GM12874 (cell line): ENCODE results near the gene NKPD1.
A peak's percentile ranks its signal among the peaks of the same experiment; 100 is the strongest.

Source experiments
- TF ChIP-seq, protein P1 (sequence below): IDR thresholded peaks from 2 replicates; pipeline ENCODE4 v1.5.1; 2011; ENCODE audit warnings: low read depth, mild to moderate bottlenecking, control low read depth, low read length, moderate library complexity; ENCODE audit not compliant: insufficient read depth

NKPD1 gene

DNA sequence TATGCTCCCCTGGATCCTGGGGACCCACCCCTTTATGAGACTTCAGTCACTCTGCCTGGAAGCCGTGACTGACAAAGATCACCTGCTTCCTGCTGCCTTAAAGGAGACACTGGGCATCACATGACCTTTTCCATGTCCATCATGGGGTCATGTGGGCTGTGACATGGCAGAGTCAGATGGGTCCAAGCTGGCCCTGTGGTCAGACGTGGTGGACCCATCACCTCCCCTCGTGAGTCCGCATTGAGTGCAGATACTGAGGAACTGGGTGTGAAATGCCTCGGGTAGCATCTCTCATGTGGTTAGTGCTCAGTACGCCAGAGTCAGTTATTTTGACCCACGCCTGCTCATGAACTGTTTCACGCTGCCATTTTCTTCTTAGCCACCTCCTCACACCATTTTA is 27.1 kb downstream of the NKPD1 start:
- TF ChIP-seq, protein P1, sequence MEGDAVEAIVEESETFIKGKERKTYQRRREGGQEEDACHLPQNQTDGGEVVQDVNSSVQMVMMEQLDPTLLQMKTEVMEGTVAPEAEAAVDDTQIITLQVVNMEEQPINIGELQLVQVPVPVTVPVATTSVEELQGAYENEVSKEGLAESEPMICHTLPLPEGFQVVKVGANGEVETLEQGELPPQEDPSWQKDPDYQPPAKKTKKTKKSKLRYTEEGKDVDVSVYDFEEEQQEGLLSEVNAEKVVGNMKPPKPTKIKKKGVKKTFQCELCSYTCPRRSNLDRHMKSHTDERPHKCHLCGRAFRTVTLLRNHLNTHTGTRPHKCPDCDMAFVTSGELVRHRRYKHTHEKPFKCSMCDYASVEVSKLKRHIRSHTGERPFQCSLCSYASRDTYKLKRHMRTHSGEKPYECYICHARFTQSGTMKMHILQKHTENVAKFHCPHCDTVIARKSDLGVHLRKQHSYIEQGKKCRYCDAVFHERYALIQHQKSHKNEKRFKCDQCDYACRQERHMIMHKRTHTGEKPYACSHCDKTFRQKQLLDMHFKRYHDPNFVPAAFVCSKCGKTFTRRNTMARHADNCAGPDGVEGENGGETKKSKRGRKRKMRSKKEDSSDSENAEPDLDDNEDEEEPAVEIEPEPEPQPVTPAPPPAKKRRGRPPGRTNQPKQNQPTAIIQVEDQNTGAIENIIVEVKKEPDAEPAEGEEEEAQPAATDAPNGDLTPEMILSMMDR: no peak

DNA sequence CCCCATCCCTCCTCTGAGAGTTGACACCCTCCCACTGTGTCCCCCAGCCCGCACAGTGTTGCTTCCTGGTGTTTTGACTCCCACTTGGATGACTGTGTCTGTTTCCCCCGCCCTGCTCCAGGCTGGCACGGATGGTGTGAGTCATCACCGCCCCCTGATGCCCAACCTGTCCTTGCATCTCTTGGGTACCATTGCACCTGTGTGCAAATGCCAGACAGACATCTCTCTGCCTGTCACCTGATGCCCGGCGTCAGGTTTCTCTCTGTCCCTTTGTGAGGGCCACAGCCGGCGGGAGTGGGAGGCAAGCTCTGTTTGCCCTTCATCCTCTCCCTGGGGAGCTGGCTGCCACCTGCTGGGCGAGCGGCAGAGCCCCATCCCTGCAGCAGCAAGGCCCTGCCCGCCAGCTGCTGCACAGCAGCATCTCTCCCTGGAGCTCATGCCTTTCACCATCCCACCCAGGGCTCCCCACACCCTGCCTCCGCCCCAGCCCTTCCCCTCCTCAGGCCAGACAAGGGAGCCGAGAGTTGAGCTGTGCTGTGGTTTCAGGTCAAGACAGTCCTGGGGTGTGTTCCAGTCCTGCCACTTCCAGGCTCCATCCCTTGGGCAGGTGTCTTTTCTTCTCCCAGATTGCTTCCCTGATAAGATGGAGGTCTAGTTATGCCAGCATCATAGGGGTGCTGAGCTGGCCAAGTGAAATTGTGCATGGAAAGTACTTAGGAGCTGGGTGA is 29.7 kb downstream of the NKPD1 start:
- TF ChIP-seq, protein P1: peak; percentile 64

DNA sequence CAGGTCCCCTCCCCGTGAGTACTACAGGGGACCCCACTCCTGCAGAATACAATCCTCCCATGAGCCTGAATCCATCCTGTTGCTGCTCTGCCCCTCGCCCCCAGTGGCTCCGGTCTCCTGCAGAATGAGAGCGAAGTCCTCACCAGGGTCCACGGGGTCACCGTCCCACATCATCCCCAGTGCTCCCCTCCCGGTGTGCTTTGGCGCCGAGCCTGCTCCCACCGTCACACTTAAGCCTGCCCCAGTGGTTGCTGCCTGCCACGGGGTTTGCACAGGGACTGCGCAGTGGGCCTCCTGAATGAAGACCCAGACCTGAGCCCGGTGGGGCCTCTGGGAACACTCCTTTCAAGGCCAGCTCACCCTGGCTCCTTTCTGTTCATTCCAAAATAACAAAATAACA is 30.5 kb downstream of the NKPD1 start:
- TF ChIP-seq, protein P1: no peak

DNA sequence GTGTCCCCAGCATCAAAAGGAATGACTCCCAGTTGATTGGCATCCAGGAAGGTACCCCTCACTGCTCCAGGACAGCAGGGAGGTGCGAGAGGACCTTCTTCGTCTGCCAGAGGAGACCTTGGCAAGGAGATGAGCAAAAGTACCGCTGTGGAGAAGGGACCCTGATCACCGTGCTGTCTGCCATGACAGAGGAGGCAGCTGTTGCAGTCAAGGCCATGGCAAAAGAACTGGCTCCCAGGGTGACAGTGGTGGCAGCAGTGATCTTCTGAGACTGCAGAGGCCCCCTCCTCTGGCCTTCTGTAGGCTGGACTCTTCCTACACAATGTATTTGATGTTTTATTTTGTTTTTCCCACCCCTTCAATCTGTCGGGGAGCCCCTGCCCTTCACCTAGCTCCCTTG is 32.0 kb downstream of the NKPD1 start:
- TF ChIP-seq, protein P1: no peak

DNA sequence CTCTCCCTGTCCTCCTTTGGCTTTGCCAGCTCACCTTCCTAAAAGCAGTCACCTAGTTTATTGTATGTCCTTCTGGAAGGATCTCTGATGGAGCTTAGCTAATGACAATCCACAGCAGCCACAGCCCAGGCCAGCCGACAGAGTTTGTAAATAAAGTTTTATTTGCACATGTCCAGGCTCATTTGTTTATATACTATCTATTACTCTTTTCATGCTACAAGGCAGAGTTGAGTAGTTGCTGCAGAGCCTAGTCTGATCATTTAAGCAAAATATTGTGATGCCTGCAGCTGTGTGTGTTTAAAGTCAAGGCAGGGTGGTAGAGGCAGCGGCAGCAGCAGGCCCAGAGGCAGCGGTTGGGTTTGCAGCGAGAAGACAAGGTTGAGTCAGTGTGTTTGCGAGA is 32.6 kb downstream of the NKPD1 start:
- TF ChIP-seq, protein P1: no peak

DNA sequence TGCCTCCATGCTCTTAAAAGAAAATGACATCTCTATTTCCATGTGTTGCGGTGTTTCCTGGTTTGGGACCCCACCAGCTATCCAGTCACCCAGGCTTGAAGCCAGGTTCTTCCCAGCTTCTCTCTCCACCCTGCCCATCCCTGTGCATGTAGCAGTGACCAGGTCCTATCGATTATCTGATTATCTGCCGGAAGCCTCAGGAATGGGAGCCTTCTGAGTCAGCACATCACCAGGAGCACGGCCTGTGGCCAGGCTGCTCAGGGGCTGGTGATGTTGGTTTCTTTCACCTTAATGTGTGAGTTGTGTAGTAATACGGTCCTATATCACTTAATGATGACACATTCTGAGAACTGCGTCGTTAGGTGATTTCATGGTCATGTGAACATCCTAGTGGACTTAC is 34.1 kb downstream of the NKPD1 start:
- TF ChIP-seq, protein P1: no peak

DNA sequence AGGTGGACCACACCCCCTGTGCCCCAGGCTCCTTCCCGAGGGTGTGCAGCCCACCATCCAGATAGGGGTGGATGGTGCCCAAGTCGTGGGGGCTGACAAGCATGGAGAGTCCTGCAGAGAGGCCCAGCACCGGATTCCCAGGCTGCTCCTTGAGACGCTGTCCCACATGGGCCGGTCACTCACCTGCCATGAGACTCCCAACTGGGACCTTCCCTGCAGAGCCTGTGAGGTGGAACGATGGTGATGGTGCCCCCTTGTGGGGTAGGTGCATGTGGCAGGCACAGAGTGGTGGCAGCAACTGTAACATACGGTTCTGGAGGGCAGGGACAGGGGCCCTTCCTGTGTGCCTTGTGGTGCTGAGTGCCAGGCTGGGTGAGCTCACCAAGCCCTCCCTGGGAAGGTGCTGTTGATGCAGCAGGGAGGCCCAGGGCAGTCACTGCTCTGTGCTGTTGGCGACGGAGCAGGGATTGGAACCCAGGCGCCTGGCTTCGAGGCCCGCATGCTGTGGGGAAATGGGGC is 34.7 kb downstream of the NKPD1 start:
- TF ChIP-seq, protein P1: peak; percentile 87
